ENCODE results near the gene PWWP2A.
"Not testable (repeated sequence)": the region's sequence is repeated elsewhere in the genome, so short reads cannot be mapped to it uniquely, and the experiment has no call there.

PWWP2A gene

GRCh38 chr5:160119142-160119904, at the start of gene PWWP2A:
Gene PWWP2A, minus strand, starts transcription at chr5:160119450. Its CDS starts 62 bp downstream, at chr5:160119388.
- no peak; the same call in 1 of the 2 replicates for TF ChIP-seq JUND (IDR thresholded peaks at IDR 0.05; ENCODE audit: low read depth)
- in situ Hi-C loops (cut with HindIII; ENCODE audit: low pct_unique_long_range_greater_than_20kb, low sequenced_read_pairs), result no loop called here

GRCh38 chr5:160167624-160168165, 48.4 kb upstream of the PWWP2A start:
- TF ChIP-seq JUND (IDR thresholded peaks at IDR 0.05; ENCODE audit: low read depth), result no peak
- in situ Hi-C loops (cut with HindIII; ENCODE audit: low pct_unique_long_range_greater_than_20kb, low sequenced_read_pairs), result no loop called here
- DNase-seq (ENCODE audit: low read depth in 1 of 2, low spot score in 1 of 2), result no peak

More at GRCh38 chr5:160119142-160119904, at the start of gene PWWP2A:
- peak; percentile 99 to 100 for DNase-seq (ENCODE audit: low read depth in 1 of 2, low spot score in 1 of 2)

GRCh38 chr5:160166973-160167623, 47.8 kb upstream of the PWWP2A start:
- TF ChIP-seq JUND (IDR thresholded peaks at IDR 0.05; ENCODE audit: low read depth), result no peak
- in situ Hi-C loops (cut with HindIII; ENCODE audit: low pct_unique_long_range_greater_than_20kb, low sequenced_read_pairs), result no loop called here
- DNase-seq (ENCODE audit: low read depth in 1 of 2, low spot score in 1 of 2), result no peak

- no peak for TF ChIP-seq JUND (IDR thresholded peaks at IDR 0.05; ENCODE audit: low read depth)
- DNase-seq (ENCODE audit: low read depth in 1 of 2, low spot score in 1 of 2), result no peak
- in situ Hi-C loops (cut with HindIII; ENCODE audit: low pct_unique_long_range_greater_than_20kb, low sequenced_read_pairs), result no loop called here
Measured at GRCh38 chr5:160166069-160166972, 47.1 kb upstream of the PWWP2A start.

GRCh38 chr5:160165137-160166068, 46.2 kb upstream of the PWWP2A start:
- DNase-seq (ENCODE audit: low read depth in 1 of 2, low spot score in 1 of 2), result peak in 1 of 2 experiments; percentile 91
- TF ChIP-seq JUND (IDR thresholded peaks at IDR 0.05; ENCODE audit: low read depth), result no peak
- in situ Hi-C loops (cut with HindIII; ENCODE audit: low pct_unique_long_range_greater_than_20kb, low sequenced_read_pairs), result no loop called here

- DNase-seq (ENCODE audit: low read depth in 1 of 2, low spot score in 1 of 2), result no peak
- in situ Hi-C loops (cut with HindIII; ENCODE audit: low pct_unique_long_range_greater_than_20kb, low sequenced_read_pairs), result no loop called here
- no peak for TF ChIP-seq JUND (IDR thresholded peaks at IDR 0.05; ENCODE audit: low read depth)
Measured at GRCh38 chr5:160162910-160163309, 43.7 kb upstream of the PWWP2A start.

GRCh38 chr5:160161626-160162025, 42.4 kb upstream of the PWWP2A start:
- no peak for DNase-seq (ENCODE audit: low read depth in 1 of 2, low spot score in 1 of 2)
- in situ Hi-C loops (cut with HindIII; ENCODE audit: low pct_unique_long_range_greater_than_20kb, low sequenced_read_pairs), result no loop called here
- no peak for TF ChIP-seq JUND (IDR thresholded peaks at IDR 0.05; ENCODE audit: low read depth)

GRCh38 chr5:160160875-160161274, 41.6 kb upstream of the PWWP2A start:
- DNase-seq (ENCODE audit: low read depth in 1 of 2, low spot score in 1 of 2); in situ Hi-C loops (cut with HindIII; ENCODE audit: low pct_unique_long_range_greater_than_20kb, low sequenced_read_pairs): not testable (repeated sequence)

- in situ Hi-C loops (cut with HindIII; ENCODE audit: low pct_unique_long_range_greater_than_20kb, low sequenced_read_pairs), result no loop called here
- TF ChIP-seq JUND (IDR thresholded peaks at IDR 0.05; ENCODE audit: low read depth), result no peak
- DNase-seq (ENCODE audit: low read depth in 1 of 2, low spot score in 1 of 2), result peak in 1 of 2 experiments; percentile 37
Measured at GRCh38 chr5:160159991-160160792, 40.9 kb upstream of the PWWP2A start.

- TF ChIP-seq JUND (IDR thresholded peaks at IDR 0.05; ENCODE audit: low read depth), result no peak
- peak in 1 of 2 experiments; percentile 52 for DNase-seq (ENCODE audit: low read depth in 1 of 2, low spot score in 1 of 2)
- in situ Hi-C loops (cut with HindIII; ENCODE audit: low pct_unique_long_range_greater_than_20kb, low sequenced_read_pairs), result no loop called here
Measured at GRCh38 chr5:160158087-160158486, 38.8 kb upstream of the PWWP2A start.
